ENCODE data around the gene TRAPPC5. TPM values are rescaled to one million over a fixed set of nuclear protein-coding genes. Genes with fewer than 3 reads are reported as not detected.

The TRAPPC5 gene
- total RNA-seq, 4 donors from 2014 or later, result 46.8 to 111 (median 93.1) TPM

- TF ChIP-seq POLR2A (IDR thresholded peaks at IDR 0.05) (no peak), CTCF (IDR thresholded peaks at IDR 0.05) (peak; percentile 88 to 99 (median 94))
- H3K4me3 ChIP-seq (replicated peaks in 1 of 3), result peak overlapping the region in 1 of 3 donors; percentile 12
- intact Hi-C loops (cut with DNase I), result no loop called here
- H3K9me3 ChIP-seq, result no peaks in the 10 kb centered on the region
- 3 to 5% methylated on average over 28 of the region's 28 CpGs for WGBS, 2 donors
- no peaks in the 10 kb centered on the region for H3K27me3 ChIP-seq
- peak; percentile 72 to 78 for DNase-seq
- peaks cover 0 to 4% of the 10 kb centered on the region in 2 donors for H3K4me1 ChIP-seq
- H3K36me3 ChIP-seq, result no peaks in the 10 kb centered on the region
- H3K27ac ChIP-seq, result no peak overlapping the region
Measured at GRCh38 chr19:7652061-7652641, 28.5 kb upstream of the TRAPPC5 start.

DNA sequence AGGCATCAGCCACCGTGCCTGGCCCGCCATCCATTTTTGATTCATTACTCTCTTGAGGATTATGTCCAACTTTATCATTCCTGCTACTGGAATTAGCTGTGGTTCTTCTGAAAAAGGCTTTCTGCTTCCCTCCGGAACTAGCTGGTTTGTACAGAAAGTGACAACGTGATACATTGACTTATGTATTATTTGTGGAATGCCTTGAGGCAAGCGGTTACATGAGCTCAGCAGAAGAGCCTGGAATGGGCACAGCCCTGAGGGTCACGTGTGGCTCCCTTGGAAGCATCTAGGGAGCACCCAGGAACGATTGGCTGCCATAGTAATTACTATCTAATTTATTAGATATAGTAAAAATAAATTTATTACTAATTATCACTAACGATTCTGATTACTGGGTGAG is 26.2 kb upstream of the TRAPPC5 start:
- H3K9me3 ChIP-seq, result no peaks in the 10 kb centered on the region
- WGBS, 2 donors, result 68 to 75% methylated on average over 8 of the region's 8 CpGs
- no peak for DNase-seq
- H3K36me3 ChIP-seq, result no peaks in the 10 kb centered on the region
- H3K4me3 ChIP-seq (replicated peaks in 1 of 3), result no peak overlapping the region
- intact Hi-C loops (cut with DNase I), result no loop called here
- peaks cover 0 to 4% of the 10 kb centered on the region in 2 donors for H3K4me1 ChIP-seq
- H3K27ac ChIP-seq, result no peak overlapping the region
- no peaks in the 10 kb centered on the region for H3K27me3 ChIP-seq
- TF ChIP-seq CTCF (IDR thresholded peaks at IDR 0.05), result no peak
- TF ChIP-seq POLR2A (IDR thresholded peaks at IDR 0.05), result no peak

GRCh38 chr19:7655581-7655980 is 25.1 kb upstream of the TRAPPC5 start:
- Histone ChIP-seq H3K27ac (no peak overlapping the region), H3K4me3 (replicated peaks in 1 of 3) (no peak overlapping the region), H3K9me3 (no peaks in the 10 kb centered on the region), H3K4me1 (peaks cover 0 to 4% of the 10 kb centered on the region in 2 donors), H3K36me3 (no peaks in the 10 kb centered on the region), H3K27me3 (no peaks in the 10 kb centered on the region)
- intact Hi-C loops (cut with DNase I), result no loop called here
- no peak for DNase-seq
- TF ChIP-seq POLR2A (IDR thresholded peaks at IDR 0.05) (no peak), CTCF (IDR thresholded peaks at IDR 0.05) (no peak)
- WGBS, 2 donors, result 75% methylated on average over 8 of the region's 8 CpGs

DNA sequence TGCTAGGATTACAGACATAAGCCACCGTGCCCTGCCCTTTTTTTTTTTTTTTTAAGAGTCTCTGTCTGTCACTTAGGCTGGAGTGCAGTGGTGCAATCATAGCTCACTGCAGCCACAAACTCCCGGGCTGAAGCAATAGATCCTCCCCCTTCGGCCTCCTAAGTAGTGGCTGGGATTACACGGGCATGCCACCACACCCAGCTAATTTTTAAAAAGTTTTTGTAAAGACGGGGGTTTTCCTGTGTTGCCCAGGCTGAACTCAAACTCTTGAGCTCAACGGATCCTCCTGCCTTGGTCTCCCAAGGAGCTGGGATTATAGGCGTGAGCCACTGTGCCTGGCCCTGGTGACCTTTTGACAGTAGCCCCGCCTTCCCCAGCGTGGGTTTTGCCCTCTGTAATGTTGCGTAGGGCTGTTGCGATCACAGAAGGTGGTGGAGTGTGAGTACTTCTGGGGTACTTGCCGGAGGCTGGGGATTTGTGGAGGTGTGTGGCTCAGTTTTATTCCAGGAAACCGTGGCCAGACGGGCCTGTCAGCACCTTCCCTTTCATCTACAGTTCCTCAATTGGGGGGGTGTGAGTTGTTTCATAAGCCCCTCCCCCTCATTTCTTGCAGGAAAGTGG is 23.4 kb upstream of the TRAPPC5 start:
- Histone ChIP-seq H3K27ac (no peak overlapping the region), H3K36me3 (no peaks in the 10 kb centered on the region), H3K9me3 (no peaks in the 10 kb centered on the region), H3K4me3 (replicated peaks in 1 of 3) (no peak overlapping the region), H3K27me3 (no peaks in the 10 kb centered on the region), H3K4me1 (peaks cover 0 to 3% of the 10 kb centered on the region in 2 donors)
- no peak for DNase-seq
- intact Hi-C loops (cut with DNase I), result no loop called here
- WGBS, 2 donors, result 41 to 42% methylated on average over 14 of the region's 14 CpGs
- TF ChIP-seq POLR2A (IDR thresholded peaks at IDR 0.05), result no peak
- TF ChIP-seq CTCF (IDR thresholded peaks at IDR 0.05), result no peak

DNA sequence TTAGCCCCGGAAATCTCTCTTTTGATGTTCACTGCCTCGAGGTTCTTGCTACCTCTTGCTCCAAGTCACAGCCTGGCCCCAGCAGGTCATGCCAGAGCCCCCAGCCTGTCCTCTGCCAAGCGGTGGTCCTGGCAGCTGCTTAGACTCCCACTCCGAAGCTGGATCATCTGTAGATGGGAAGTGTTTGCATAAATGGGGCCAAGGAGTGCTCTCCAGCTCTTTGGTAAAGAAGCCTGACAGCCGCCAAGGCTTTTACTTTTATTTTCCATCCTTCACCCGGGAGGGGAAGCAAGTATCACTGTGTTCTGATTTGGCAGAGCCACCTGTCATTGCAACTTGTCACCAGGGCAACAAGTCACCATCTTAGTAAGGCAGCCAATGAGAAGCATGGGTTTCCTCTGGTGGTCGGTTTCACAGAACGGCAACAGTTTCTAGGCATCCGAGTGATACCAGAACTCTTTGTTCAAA is 22.4 kb upstream of the TRAPPC5 start:
- no peak overlapping the region for H3K27ac ChIP-seq
- H3K4me3 ChIP-seq (replicated peaks in 1 of 3), result no peak overlapping the region
- no peaks in the 10 kb centered on the region for H3K9me3 ChIP-seq
- H3K4me1 ChIP-seq, result no peaks in the 10 kb centered on the region
- intact Hi-C loops (cut with DNase I), result no loop called here
- TF ChIP-seq POLR2A (IDR thresholded peaks at IDR 0.05) (no peak), CTCF (IDR thresholded peaks at IDR 0.05) (no peak)
- H3K36me3 ChIP-seq, result no peaks in the 10 kb centered on the region
- no peak for DNase-seq
- WGBS, 2 donors, result 34 to 37% methylated on average over 9 of the region's 9 CpGs
- H3K27me3 ChIP-seq, result no peaks in the 10 kb centered on the region

All from thyroid gland (tissue), 4 donors.